Measurements from ENCODE around the gene APOL4.

The APOL4 gene

DNA sequence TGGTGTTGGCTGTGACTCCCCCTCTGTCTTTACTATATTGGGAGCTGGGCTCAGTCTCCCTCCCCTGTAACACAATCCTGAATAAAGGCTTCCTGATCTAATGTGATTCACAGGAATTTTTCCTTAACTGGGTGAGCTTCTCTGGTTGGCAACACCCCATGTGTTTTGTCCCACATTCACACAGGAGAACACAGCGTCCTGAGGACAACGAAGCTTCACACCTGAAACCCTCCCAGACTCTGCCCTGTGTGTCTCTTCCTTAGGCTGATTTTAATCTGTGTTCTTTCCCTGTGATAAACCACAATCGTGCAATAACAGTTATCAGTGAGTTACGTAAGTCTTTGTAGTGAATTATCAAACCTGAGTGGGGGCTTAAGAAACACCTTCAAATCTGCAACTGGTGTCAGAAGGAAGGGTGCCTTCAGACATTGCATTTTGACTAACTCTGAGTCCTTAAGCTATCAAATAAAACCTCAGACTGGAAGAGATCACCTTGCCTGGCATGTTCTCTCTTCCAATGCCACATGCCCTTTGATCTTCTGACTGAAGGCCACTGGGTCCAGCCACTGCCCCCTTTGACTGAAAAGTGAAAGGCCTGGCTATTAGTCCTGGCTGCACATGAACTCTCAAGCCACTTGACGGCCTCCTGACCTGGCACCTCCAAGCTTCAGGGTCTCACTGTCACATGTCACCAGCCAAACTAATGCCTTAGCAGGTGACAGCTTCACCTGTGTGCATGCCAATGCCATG lies 58.4 kb downstream of the APOL4 start:
- TF ChIP-seq, protein P1, sequence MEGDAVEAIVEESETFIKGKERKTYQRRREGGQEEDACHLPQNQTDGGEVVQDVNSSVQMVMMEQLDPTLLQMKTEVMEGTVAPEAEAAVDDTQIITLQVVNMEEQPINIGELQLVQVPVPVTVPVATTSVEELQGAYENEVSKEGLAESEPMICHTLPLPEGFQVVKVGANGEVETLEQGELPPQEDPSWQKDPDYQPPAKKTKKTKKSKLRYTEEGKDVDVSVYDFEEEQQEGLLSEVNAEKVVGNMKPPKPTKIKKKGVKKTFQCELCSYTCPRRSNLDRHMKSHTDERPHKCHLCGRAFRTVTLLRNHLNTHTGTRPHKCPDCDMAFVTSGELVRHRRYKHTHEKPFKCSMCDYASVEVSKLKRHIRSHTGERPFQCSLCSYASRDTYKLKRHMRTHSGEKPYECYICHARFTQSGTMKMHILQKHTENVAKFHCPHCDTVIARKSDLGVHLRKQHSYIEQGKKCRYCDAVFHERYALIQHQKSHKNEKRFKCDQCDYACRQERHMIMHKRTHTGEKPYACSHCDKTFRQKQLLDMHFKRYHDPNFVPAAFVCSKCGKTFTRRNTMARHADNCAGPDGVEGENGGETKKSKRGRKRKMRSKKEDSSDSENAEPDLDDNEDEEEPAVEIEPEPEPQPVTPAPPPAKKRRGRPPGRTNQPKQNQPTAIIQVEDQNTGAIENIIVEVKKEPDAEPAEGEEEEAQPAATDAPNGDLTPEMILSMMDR (IDR thresholded peaks at IDR 0.05; ENCODE audit: low read depth, low read length): no peak
- no peak overlapping the region for H3K4me3 ChIP-seq (ENCODE audit: low read depth, low read length)
- DNase-seq (ENCODE audit: low read depth, low spot score): no peak
- in situ Hi-C loops (cut with HindIII; ENCODE audit: low sequenced_read_pairs): no loop called here

DNA sequence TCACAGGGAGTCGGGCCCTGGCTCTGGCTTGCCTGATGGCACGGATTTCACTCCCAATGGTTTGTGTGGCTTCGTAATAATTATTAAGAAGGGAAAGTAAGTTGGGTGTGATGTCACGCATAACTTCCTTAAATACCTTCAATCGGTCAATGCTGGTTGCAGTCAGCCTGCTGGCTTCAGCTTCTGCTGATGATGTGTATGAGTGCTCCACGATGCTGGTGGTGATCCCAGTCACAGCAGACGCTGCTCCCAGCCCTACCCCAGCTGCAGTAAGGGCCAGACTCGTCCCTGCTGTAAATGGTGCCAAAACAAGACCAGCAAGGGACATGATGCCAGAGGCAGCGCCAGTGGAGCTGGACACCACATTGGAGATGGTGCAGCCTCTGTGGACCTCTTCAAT lies 60.1 kb downstream of the APOL4 start:
- H3K4me3 ChIP-seq (ENCODE audit: low read depth, low read length): no peak overlapping the region
- in situ Hi-C loops (cut with HindIII; ENCODE audit: low sequenced_read_pairs): no loop called here
- no peak for DNase-seq (ENCODE audit: low read depth, low spot score)
- TF ChIP-seq, protein P1 (IDR thresholded peaks at IDR 0.05; ENCODE audit: low read depth, low read length): no peak

Measured in astrocyte of the spinal cord (primary cell).